Trophoblast cell (in vitro differentiated cells and primary cell): Measurements from ENCODE around the gene AOPEP.

Experiments used
- DNase-seq, 2 donors: peaks; one replicate each; pipeline ENCODE4 v3.0.0-alpha.2; 2016
- H2AFZ ChIP-seq: 2 replicates; pipeline ENCODE4 v1.6.1; 2013; ENCODE audit warnings: low read length, moderate library complexity, mild to moderate bottlenecking; ENCODE audit not compliant: insufficient read depth, poor library complexity
- H2AK5ac ChIP-seq: 2 replicates; pipeline ENCODE4 v1.6.1; 2013; ENCODE audit warnings: mild to moderate bottlenecking, low read length
- H2BK120ac ChIP-seq: 2 replicates; pipeline ENCODE4 v1.6.1; 2013; ENCODE audit warnings: low read length, mild to moderate bottlenecking, moderate library complexity; ENCODE audit not compliant: insufficient read depth, poor library complexity
- H2BK12ac ChIP-seq: 2 replicates; pipeline ENCODE4 v1.6.1; 2013; ENCODE audit warnings: mild to moderate bottlenecking, low read length, moderate library complexity
- H2BK5ac ChIP-seq: 2 replicates; pipeline ENCODE4 v1.6.1; 2013; ENCODE audit warnings: low read length, low read depth, moderate library complexity, mild to moderate bottlenecking; ENCODE audit not compliant: poor library complexity
- H3K14ac ChIP-seq: 2 replicates; pipeline ENCODE4 v1.6.1; 2013; ENCODE audit warnings: mild to moderate bottlenecking, low read length
- H3K18ac ChIP-seq: 2 replicates; pipeline ENCODE4 v1.6.1; 2013; ENCODE audit warnings: mild to moderate bottlenecking, low read length
- H3K23ac ChIP-seq: 2 replicates; pipeline ENCODE4 v1.6.1; 2013; ENCODE audit warnings: low read length
- H3K27ac ChIP-seq: 2 replicates; pipeline ENCODE4 v1.5.1; 2013; ENCODE audit warnings: low read depth, mild to moderate bottlenecking, inconsistent platforms, low read length, moderate library complexity
- H3K27me3 ChIP-seq: 2 replicates; pipeline ENCODE4 v1.6.1; 2013; ENCODE audit warnings: inconsistent platforms, mild to moderate bottlenecking, low read length, moderate library complexity; ENCODE audit not compliant: insufficient read depth
- H3K36me3 ChIP-seq, 2 experiments: 1 replicate in 1 of 2; 2 replicates in 1 of 2; pipeline ENCODE4 v1.6.1; 2013; ENCODE audit warnings: low read length in 2 of 2, mild to moderate bottlenecking in 2 of 2, moderate library complexity in 1 of 2; ENCODE audit not compliant: insufficient read depth in 2 of 2, control insufficient read depth in 1 of 2
- H3K4ac ChIP-seq: 2 replicates; pipeline ENCODE4 v1.6.1; 2013; ENCODE audit warnings: low read depth, mild to moderate bottlenecking, low read length, moderate library complexity
- H3K4me1 ChIP-seq, 2 experiments: 1 replicate in 1 of 2; 2 replicates in 1 of 2; pipeline ENCODE4 v1.6.1; 2013; ENCODE audit warnings: low read length in 2 of 2, mild to moderate bottlenecking in 2 of 2, moderate library complexity in 1 of 2; ENCODE audit not compliant: insufficient read depth in 2 of 2, control insufficient read depth in 1 of 2
- H3K4me2 ChIP-seq: 2 replicates; pipeline ENCODE4 v1.6.1; 2013; ENCODE audit warnings: inconsistent platforms, mild to moderate bottlenecking, low read length, moderate library complexity
- H3K4me3 ChIP-seq: 2 replicates; pipeline ENCODE4 v1.5.1; 2013; ENCODE audit warnings: mild to moderate bottlenecking, low read depth, low read length, inconsistent platforms
- H3K79me1 ChIP-seq: one replicate; pipeline ENCODE4 v1.6.1; 2013; ENCODE audit warnings: low read length
- H3K79me2 ChIP-seq: 2 replicates; pipeline ENCODE4 v1.6.1; 2013; ENCODE audit warnings: low read length, mild to moderate bottlenecking; ENCODE audit not compliant: control insufficient read depth, insufficient read depth, poor library complexity
- H3K9ac ChIP-seq: 2 replicates; pipeline ENCODE4 v1.6.1; 2013; ENCODE audit warnings: mild to moderate bottlenecking, low read length
- H3K9me3 ChIP-seq: 2 replicates; pipeline ENCODE4 v1.6.1; 2013; ENCODE audit warnings: low read depth, mild to moderate bottlenecking, control low read depth, inconsistent platforms, low read length; ENCODE audit not compliant: insufficient read depth
- H4K12ac ChIP-seq: 2 replicates; pipeline ENCODE4 v1.6.1; 2013; ENCODE audit warnings: low read depth, mild to moderate bottlenecking, low read length, moderate library complexity
- H4K8ac ChIP-seq: 2 replicates; pipeline ENCODE4 v1.6.1; 2013; ENCODE audit warnings: low read depth, mild to moderate bottlenecking, low read length, moderate library complexity
- H4K91ac ChIP-seq: one replicate; pipeline ENCODE4 v1.6.1; 2013; ENCODE audit warnings: low read depth, mild to moderate bottlenecking, low read length, moderate library complexity
- WGBS: extraction: QIAGEN DNeasy Blood & Tissue Kit; methylation state at CpG from one replicate; pipeline ENCODE4 v1.1.7; 2013; ENCODE audit warnings: missing lambda C conversion rate; ENCODE audit not compliant: insufficient read length, insufficient coverage; ENCODE audit errors: extremely low coverage; 5-methylcytosine and 5-hydroxymethylcytosine counted together

AOPEP gene

DNA sequence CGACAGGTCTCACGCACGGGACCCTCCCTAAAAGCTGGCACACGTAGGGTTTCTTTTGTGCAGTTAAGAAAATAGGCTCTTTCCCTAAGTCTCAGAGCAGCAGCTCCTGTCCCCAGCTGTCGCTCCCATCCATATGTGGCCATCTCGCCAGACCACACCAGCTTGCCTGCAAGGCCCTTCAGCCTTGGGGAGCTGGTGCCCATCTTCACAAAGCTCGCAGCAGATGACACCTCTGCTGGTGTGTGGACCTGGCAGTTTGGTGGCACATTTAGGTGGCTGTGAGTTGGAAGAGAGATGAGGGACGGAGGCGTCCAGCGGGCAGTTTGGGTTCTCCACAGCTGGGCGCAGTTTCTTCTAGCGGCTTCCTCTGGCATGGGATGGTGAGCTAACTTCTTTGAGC, 352.0 kb downstream of the AOPEP start:
- Histone ChIP-seq H3K14ac (peak overlapping the region; percentile 29), H2BK12ac (no peak overlapping the region), H3K79me1 (peaks cover 2% of the 10 kb centered on the region), H3K27ac (no peak overlapping the region), H3K18ac (peak overlapping the region; percentile 34), H2BK120ac (no peak overlapping the region), H3K9ac (no peak overlapping the region), H3K9me3 (peaks cover 7% of the 10 kb centered on the region), H3K79me2 (peaks cover 3% of the 10 kb centered on the region), H4K8ac (no peak overlapping the region), H3K4me2 (no peak overlapping the region), H3K23ac (no peak overlapping the region), H3K4ac (no peak overlapping the region), H4K91ac (no peak overlapping the region), H3K36me3 (peaks cover 40 to 49% of the 10 kb centered on the region in 2 experiments), H3K27me3 (no peaks in the 10 kb centered on the region), H3K4me1 (peaks cover 6 to 14% of the 10 kb centered on the region in 2 experiments), H4K12ac (no peak overlapping the region), H2BK5ac (no peak overlapping the region), H2AFZ (no peak overlapping the region), H3K4me3 (no peak overlapping the region), H2AK5ac (no peak overlapping the region)
- WGBS, result no CpG with 5 or more reads among the region's 12 CpGs
- DNase-seq, result no peak

DNA sequence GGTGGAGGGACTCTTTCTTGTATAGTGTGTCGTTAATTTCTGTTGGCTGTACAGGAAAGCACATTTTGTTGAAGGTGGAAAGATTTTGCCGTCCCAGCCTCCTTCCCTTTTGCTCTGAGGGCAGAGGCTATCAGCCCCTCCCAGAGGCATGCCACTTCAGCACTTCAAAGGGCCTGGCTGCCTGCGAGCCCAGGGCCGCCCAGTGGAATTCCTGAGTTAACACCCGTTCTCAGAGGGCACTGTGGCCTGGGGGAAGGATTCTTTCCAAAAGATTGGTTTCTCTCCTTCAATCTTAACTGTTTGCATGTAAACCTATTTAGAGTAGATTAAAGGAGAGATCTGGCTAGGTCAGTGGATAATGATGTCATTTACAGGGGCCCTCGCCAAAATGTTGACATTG, 352.4 kb downstream of the AOPEP start:
- peak overlapping the region; percentile 34 for H3K18ac ChIP-seq
- H3K27ac ChIP-seq, result no peak overlapping the region
- no peak overlapping the region for H2BK5ac ChIP-seq
- H3K4me2 ChIP-seq, result no peak overlapping the region
- WGBS, result no CpG with 5 or more reads among the region's 6 CpGs
- no peaks in the 10 kb centered on the region for H3K27me3 ChIP-seq
- H3K14ac ChIP-seq, result no peak overlapping the region
- no peak overlapping the region for H4K8ac ChIP-seq
- peak in 1 of 2 donors; percentile 32 for DNase-seq
- no peak overlapping the region for H2AK5ac ChIP-seq
- no peak overlapping the region for H3K9ac ChIP-seq
- no peak overlapping the region for H3K23ac ChIP-seq
- no peak overlapping the region for H2BK120ac ChIP-seq
- no peak overlapping the region for H2AFZ ChIP-seq
- no peak overlapping the region for H3K4ac ChIP-seq
- no peak overlapping the region for H4K91ac ChIP-seq
- peaks cover 7% of the 10 kb centered on the region for H3K9me3 ChIP-seq
- H4K12ac ChIP-seq, result no peak overlapping the region
- peaks cover 3% of the 10 kb centered on the region for H3K79me2 ChIP-seq
- peaks cover 6 to 14% of the 10 kb centered on the region in 2 experiments for H3K4me1 ChIP-seq
- no peak overlapping the region for H3K4me3 ChIP-seq
- peaks cover 2% of the 10 kb centered on the region for H3K79me1 ChIP-seq
- peaks cover 40 to 48% of the 10 kb centered on the region in 2 experiments for H3K36me3 ChIP-seq
- no peak overlapping the region for H2BK12ac ChIP-seq

DNA sequence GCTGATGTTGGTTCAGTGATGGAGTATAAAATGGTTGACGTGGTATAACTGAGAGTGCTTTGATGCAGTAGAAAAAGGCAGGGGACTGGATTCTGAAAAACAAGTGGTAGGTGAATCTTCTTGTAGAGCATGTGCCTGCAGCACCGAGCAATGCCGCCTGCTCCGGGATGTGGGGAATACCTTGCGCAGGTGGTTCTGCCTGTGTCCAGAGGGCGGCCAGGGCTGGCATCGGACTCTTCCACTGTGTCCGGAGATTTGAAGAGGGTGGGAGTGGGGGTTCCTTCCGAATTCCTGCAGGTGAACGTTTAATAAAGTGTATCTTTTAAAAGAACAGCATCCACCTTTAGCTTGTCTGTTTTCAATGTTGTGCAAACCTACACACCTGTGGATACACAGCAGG, 353.0 kb downstream of the AOPEP start:
- H3K79me2 ChIP-seq, result peaks cover 3% of the 10 kb centered on the region
- H3K79me1 ChIP-seq, result peaks cover 2% of the 10 kb centered on the region
- H2AFZ ChIP-seq, result no peak overlapping the region
- H3K14ac ChIP-seq, result no peak overlapping the region
- H3K4ac ChIP-seq, result no peak overlapping the region
- no peak overlapping the region for H4K91ac ChIP-seq
- H3K9ac ChIP-seq, result no peak overlapping the region
- no peak overlapping the region for H3K4me3 ChIP-seq
- no peak overlapping the region for H2BK120ac ChIP-seq
- no peak overlapping the region for H4K8ac ChIP-seq
- no CpG with 5 or more reads among the region's 10 CpGs for WGBS
- H2AK5ac ChIP-seq, result no peak overlapping the region
- no peak overlapping the region for H3K23ac ChIP-seq
- no peak overlapping the region for H3K27ac ChIP-seq
- H3K9me3 ChIP-seq, result peaks cover 7% of the 10 kb centered on the region
- H2BK5ac ChIP-seq, result no peak overlapping the region
- no peak overlapping the region for H3K4me2 ChIP-seq
- H3K36me3 ChIP-seq, result peaks cover 41 to 46% of the 10 kb centered on the region in 2 experiments
- no peak overlapping the region for H3K18ac ChIP-seq
- peaks cover 6 to 14% of the 10 kb centered on the region in 2 experiments for H3K4me1 ChIP-seq
- no peaks in the 10 kb centered on the region for H3K27me3 ChIP-seq
- H4K12ac ChIP-seq, result no peak overlapping the region
- no peak overlapping the region for H2BK12ac ChIP-seq
- DNase-seq, result no peak

DNA sequence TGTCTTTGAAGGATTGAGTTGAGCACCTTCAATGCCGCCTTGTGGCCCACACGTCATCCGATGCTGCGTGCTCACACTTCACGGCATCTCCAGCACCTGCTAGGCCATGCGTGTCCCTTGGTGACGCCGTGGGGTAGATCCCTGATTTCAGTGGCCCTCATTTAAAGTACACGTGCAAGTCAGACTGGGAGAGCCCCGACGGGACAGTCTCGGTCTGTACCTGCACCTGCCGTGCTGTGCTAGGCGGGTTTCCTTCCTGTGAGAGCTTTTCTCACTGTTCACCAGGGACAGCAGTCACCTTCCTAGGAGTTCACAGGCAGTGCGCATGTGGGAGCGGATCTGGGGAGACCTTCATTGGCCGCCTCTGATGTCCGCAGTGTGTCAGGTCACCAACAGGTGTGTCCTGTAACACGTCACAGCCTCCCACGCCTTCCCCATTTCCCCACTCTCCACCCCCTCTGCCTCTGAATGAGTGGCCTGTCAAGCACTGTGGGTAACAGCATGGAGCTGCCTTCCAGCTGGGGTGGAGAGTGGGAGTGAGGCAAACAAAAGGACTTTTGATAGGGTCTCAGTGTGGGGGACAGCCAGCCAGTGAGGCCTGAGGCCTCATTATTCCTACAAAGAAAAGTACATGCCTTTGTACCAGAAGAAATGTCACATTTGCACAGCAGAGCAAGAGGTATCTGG, 354.6 kb downstream of the AOPEP start:
- no peak overlapping the region for H3K14ac ChIP-seq
- peaks cover 4% of the 10 kb centered on the region for H3K79me1 ChIP-seq
- no peak overlapping the region for H3K4me2 ChIP-seq
- no peak overlapping the region for H2AK5ac ChIP-seq
- peaks cover 7% of the 10 kb centered on the region for H3K9me3 ChIP-seq
- H3K79me2 ChIP-seq, result peaks cover 3% of the 10 kb centered on the region
- no peak overlapping the region for H3K9ac ChIP-seq
- H3K27me3 ChIP-seq, result no peaks in the 10 kb centered on the region
- peaks cover 46 to 54% of the 10 kb centered on the region in 2 experiments for H3K36me3 ChIP-seq
- no CpG with 5 or more reads among the region's 20 CpGs for WGBS
- H4K8ac ChIP-seq, result no peak overlapping the region
- no peak overlapping the region for H2BK5ac ChIP-seq
- H2BK120ac ChIP-seq, result no peak overlapping the region
- H4K91ac ChIP-seq, result no peak overlapping the region
- no peak overlapping the region for H3K4ac ChIP-seq
- no peak overlapping the region for H3K18ac ChIP-seq
- H4K12ac ChIP-seq, result no peak overlapping the region
- DNase-seq, result no peak
- no peak overlapping the region for H3K23ac ChIP-seq
- H3K4me1 ChIP-seq, result peaks cover 7 to 16% of the 10 kb centered on the region in 2 experiments
- H2BK12ac ChIP-seq, result no peak overlapping the region
- no peak overlapping the region for H3K27ac ChIP-seq
- H2AFZ ChIP-seq, result no peak overlapping the region
- no peak overlapping the region for H3K4me3 ChIP-seq
